ENCODE measurements around the gene NDUFS8.

NDUFS8 gene

GRCh38 chr11:68052137-68052873, 21.8 kb downstream of the NDUFS8 start:
- DNase-seq, result no peak

- no peak for DNase-seq
Observed at GRCh38 chr11:68053117-68053516, 22.6 kb downstream of the NDUFS8 start.

- no peak for DNase-seq
Observed at GRCh38 chr11:68053981-68054812, 23.7 kb downstream of the NDUFS8 start.

- DNase-seq, result no peak
Observed at GRCh38 chr11:68056317-68057285, 26.1 kb downstream of the NDUFS8 start.

GRCh38 chr11:68057807-68058206, 27.3 kb downstream of the NDUFS8 start:
- no peak for DNase-seq

GRCh38 chr11:68061508-68061907, 31.0 kb downstream of the NDUFS8 start:
- DNase-seq, result no peak

GRCh38 chr11:68064926-68065325, 34.4 kb downstream of the NDUFS8 start:
- DNase-seq, result no peak

- no peak for DNase-seq
Observed at GRCh38 chr11:68065841-68066240, 35.4 kb downstream of the NDUFS8 start.

- DNase-seq, result no peak
Observed at GRCh38 chr11:68066742-68067141, 36.3 kb downstream of the NDUFS8 start.

- DNase-seq, result no peak
Observed at GRCh38 chr11:68067991-68068390, 37.5 kb downstream of the NDUFS8 start.

- DNase-seq, result no peak
Observed at GRCh38 chr11:68071281-68072048, 41.0 kb downstream of the NDUFS8 start.

GRCh38 chr11:68074584-68075352, 44.3 kb downstream of the NDUFS8 start:
- no peak for DNase-seq

GRCh38 chr11:68076371-68077042, 46.0 kb downstream of the NDUFS8 start:
- no peak for DNase-seq

GRCh38 chr11:68077617-68078582, 47.4 kb downstream of the NDUFS8 start:
- no peak for DNase-seq

GRCh38 chr11:68080860-68081259, 50.4 kb downstream of the NDUFS8 start:
- no peak for DNase-seq

- DNase-seq, result no peak
Observed at GRCh38 chr11:68081691-68082090, 51.2 kb downstream of the NDUFS8 start.

- DNase-seq, result no peak
Observed at GRCh38 chr11:68082481-68082880, 52.0 kb downstream of the NDUFS8 start.

GRCh38 chr11:68083517-68083916, 53.0 kb downstream of the NDUFS8 start:
- DNase-seq, result no peak
